ENCODE results near the gene C6orf52. TPM values are rescaled to one million over a fixed set of nuclear protein-coding genes. Genes with fewer than 3 reads are reported as not detected.

Gene C6orf52
- total RNA-seq, 6 donors from 2014 or later, result 1.6 to 3.2 TPM; not detected in 4

GRCh38 chr6:10719296-10719963, 25.0 kb upstream of the C6orf52 start:
- Histone ChIP-seq H3K27ac (peak overlapping the region in 3 of 4 donors; percentile 65 to 90 (median 82)), H3K36me3 (no peaks in the 10 kb centered on the region)
- 82 to 89% methylated on average over 7 to 8 of the region's 8 CpGs for WGBS, 2 donors

GRCh38 chr6:10713962-10714361, 19.5 kb upstream of the C6orf52 start:
- WGBS, 2 donors, result 85 to 88% methylated on average over 8 of the region's 8 CpGs
- no peak overlapping the region for H3K27ac ChIP-seq
- no peaks in the 10 kb centered on the region for H3K4me1 ChIP-seq
- no peaks in the 10 kb centered on the region for H3K27me3 ChIP-seq
- DNase-seq, result no peak
- H3K36me3 ChIP-seq, result peaks cover 0 to 20% (median 10%) of the 10 kb centered on the region in 4 donors
- no peak overlapping the region for H3K4me3 ChIP-seq
- no peaks in the 10 kb centered on the region for H3K9me3 ChIP-seq
- TF ChIP-seq POLR2A (IDR thresholded peaks at IDR 0.05), result no peak
- no peak for TF ChIP-seq CTCF (IDR thresholded peaks at IDR 0.05)
- no peak for TF ChIP-seq EP300 (IDR thresholded peaks at IDR 0.05)
- TF ChIP-seq POLR2AphosphoS5 (IDR thresholded peaks at IDR 0.05), result no peak
- no peak for ATAC-seq (ENCODE audit: low FRiP score in 2 of 2)

More at GRCh38 chr6:10719296-10719963, 25.0 kb upstream of the C6orf52 start:
- H3K9me3 ChIP-seq, result no peaks in the 10 kb centered on the region
- ATAC-seq (ENCODE audit: low FRiP score in 2 of 2), result no peak
- H3K27me3 ChIP-seq, result no peaks in the 10 kb centered on the region
- peak overlapping the region in 3 of 4 donors; percentile 64 to 72 (median 66) for H3K4me3 ChIP-seq
- no peak for DNase-seq
- H3K4me1 ChIP-seq, result peaks cover 10 to 41% (median 18%) of the 10 kb centered on the region in 4 donors
- no peak for TF ChIP-seq EP300 (IDR thresholded peaks at IDR 0.05)
- TF ChIP-seq POLR2A (IDR thresholded peaks at IDR 0.05), result no peak
- no peak for TF ChIP-seq POLR2AphosphoS5 (IDR thresholded peaks at IDR 0.05)
- no peak for TF ChIP-seq CTCF (IDR thresholded peaks at IDR 0.05)

GRCh38 chr6:10696655-10697054, 2.2 kb upstream of the C6orf52 start:
- DNase-seq, result no peak
- no peak for ATAC-seq (ENCODE audit: low FRiP score in 2 of 2)
- no peak overlapping the region for H3K27ac ChIP-seq
- no peaks in the 10 kb centered on the region for H3K27me3 ChIP-seq
- 95 to 100% methylated on average over 2 to 4 of the region's 4 CpGs for WGBS, 2 donors
- TF ChIP-seq POLR2A (IDR thresholded peaks at IDR 0.05), result no peak
- no peak for TF ChIP-seq CTCF (IDR thresholded peaks at IDR 0.05)
- no peak for TF ChIP-seq EP300 (IDR thresholded peaks at IDR 0.05)
- no peak for TF ChIP-seq POLR2AphosphoS5 (IDR thresholded peaks at IDR 0.05)
- H3K36me3 ChIP-seq, result peaks cover 0 to 39% (median 13%) of the 10 kb centered on the region in 4 donors
- peaks cover 19 to 31% (median 26%) of the 10 kb centered on the region in 4 donors for H3K4me1 ChIP-seq
- no peaks in the 10 kb centered on the region for H3K9me3 ChIP-seq
- H3K4me3 ChIP-seq, result no peak overlapping the region

- no peak for DNase-seq
- H3K9me3 ChIP-seq, result no peaks in the 10 kb centered on the region
- H3K27me3 ChIP-seq, result no peaks in the 10 kb centered on the region
- H3K27ac ChIP-seq, result peak overlapping the region; percentile 91 to 97 (median 94)
- H3K4me3 ChIP-seq, result peak overlapping the region; percentile 83 to 94 (median 92)
- ATAC-seq (ENCODE audit: low FRiP score in 2 of 2), result no peak
- peaks cover 19 to 31% (median 27%) of the 10 kb centered on the region in 4 donors for H3K4me1 ChIP-seq
- 1% methylated on average over 17 of the region's 17 CpGs for WGBS, 2 donors
- TF ChIP-seq POLR2A (IDR thresholded peaks at IDR 0.05), result no peak
- TF ChIP-seq POLR2AphosphoS5 (IDR thresholded peaks at IDR 0.05), result no peak
- TF ChIP-seq EP300 (IDR thresholded peaks at IDR 0.05), result no peak
- no peak for TF ChIP-seq CTCF (IDR thresholded peaks at IDR 0.05)
- peaks cover 0 to 25% (median 12%) of the 10 kb centered on the region in 4 donors for H3K36me3 ChIP-seq
These were observed 756 bp upstream of the C6orf52 start for GRCh38 chr6:10695086-10695657.

All from upper lobe of left lung (tissue), 6 donors.